Erythroblast (primary cell): ENCODE measurements around the gene FAM163A.

Experiments used
- GATA1 ChIP-seq: IDR thresholded peaks from 2 replicates; pipeline ENCODE4 v1.6.1; 2011; ENCODE audit warnings: low read depth, mild to moderate bottlenecking, control low read depth, low read length, moderate library complexity
- POLR2A ChIP-seq: IDR thresholded peaks from 2 replicates; pipeline ENCODE4 v1.6.1; 2011; ENCODE audit warnings: mild to moderate bottlenecking, low read length

- TF ChIP-seq POLR2A (no peak), GATA1 (no peak)
Observed at GRCh38 chr1:179814546-179814838, 71.4 kb downstream of the FAM163A start.
